WI38 (cell line): ENCODE measurements around the gene LAD1.

ENCODE experiments used
- H3K4me3 ChIP-seq: 2 replicates; pipeline ENCODE4 v1.5.1; 2011; ENCODE audit warnings: low read depth, mild to moderate bottlenecking, control low read depth, low read length
- CTCF ChIP-seq: IDR thresholded peaks from 2 replicates; pipeline ENCODE4 v1.5.1; 2012; ENCODE audit warnings: low read depth, mild to moderate bottlenecking, control low read depth, low read length

LAD1 gene

GRCh38 chr1:201355471-201355870 is 43.7 kb downstream of the LAD1 start:
- no peak for TF ChIP-seq CTCF
- no peak overlapping the region for H3K4me3 ChIP-seq

GRCh38 chr1:201354901-201355295 is 44.2 kb downstream of the LAD1 start:
- no peak for TF ChIP-seq CTCF
- no peak overlapping the region for H3K4me3 ChIP-seq

- H3K4me3 ChIP-seq, result no peak overlapping the region
- TF ChIP-seq CTCF, result no peak
Measured at GRCh38 chr1:201354151-201354900, 44.8 kb downstream of the LAD1 start.

- TF ChIP-seq CTCF, result no peak
- no peak overlapping the region for H3K4me3 ChIP-seq
Measured at GRCh38 chr1:201353186-201353940, 45.8 kb downstream of the LAD1 start.

- no peak overlapping the region for H3K4me3 ChIP-seq
- no peak for TF ChIP-seq CTCF
Measured at GRCh38 chr1:201351617-201352016, 47.5 kb downstream of the LAD1 start.

- TF ChIP-seq CTCF, result no peak
- H3K4me3 ChIP-seq, result no peak overlapping the region
Measured at GRCh38 chr1:201350884-201351283, 48.2 kb downstream of the LAD1 start.

- no peak for TF ChIP-seq CTCF
- no peak overlapping the region for H3K4me3 ChIP-seq
Measured at GRCh38 chr1:201350361-201350725, 48.8 kb downstream of the LAD1 start.
